ENCODE measurements around the gene CAPNS1.
"Not testable (repeated sequence)": the region's sequence is repeated elsewhere in the genome, so short reads cannot be mapped to it uniquely, and the experiment has no call there.

The CAPNS1 gene

DNA sequence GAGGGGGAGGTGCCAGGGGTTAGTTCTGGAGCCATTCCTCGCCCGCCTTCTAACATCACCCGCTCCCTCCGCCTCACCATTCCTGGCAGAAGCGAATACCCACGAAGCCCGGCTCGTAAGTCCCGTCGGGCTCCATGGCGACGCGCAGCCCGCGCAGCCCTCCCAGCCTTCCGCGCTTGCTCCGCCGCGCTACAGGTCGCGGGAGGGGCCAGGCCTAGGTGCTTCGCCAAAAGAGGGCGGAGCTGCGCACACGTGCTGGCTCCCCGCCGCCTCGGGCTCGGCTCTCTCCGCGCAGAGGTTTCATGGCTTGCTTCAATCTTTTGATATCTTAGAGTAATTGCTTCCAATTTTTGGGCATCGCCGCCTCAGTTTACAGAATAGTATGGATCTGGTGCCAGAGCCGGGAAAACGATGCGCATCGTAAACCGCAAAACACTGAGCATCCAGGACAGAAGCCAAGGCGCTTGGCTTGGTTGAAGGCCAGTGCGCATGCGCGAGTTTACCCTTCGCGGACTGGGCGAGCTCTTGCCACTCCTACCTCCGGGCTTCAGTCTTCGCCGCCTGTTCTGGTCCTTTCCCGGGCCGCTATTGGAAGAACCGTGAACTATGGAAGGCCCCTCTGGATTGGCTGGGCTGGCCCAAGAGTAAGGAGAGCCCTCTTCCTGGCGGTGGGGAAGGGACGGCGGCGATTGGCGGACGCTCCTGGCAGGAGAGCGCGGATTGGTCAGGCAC lies 25.0 kb upstream of the CAPNS1 start, which contains the start of gene POLR2I:
TSS of gene POLR2I (minus strand) at position 155 of the 732 bp plus-strand sequence. CDS start at position 136, 19 bp downstream.
- DNase-seq (ENCODE audit: low read depth) = peak; percentile 97

DNA sequence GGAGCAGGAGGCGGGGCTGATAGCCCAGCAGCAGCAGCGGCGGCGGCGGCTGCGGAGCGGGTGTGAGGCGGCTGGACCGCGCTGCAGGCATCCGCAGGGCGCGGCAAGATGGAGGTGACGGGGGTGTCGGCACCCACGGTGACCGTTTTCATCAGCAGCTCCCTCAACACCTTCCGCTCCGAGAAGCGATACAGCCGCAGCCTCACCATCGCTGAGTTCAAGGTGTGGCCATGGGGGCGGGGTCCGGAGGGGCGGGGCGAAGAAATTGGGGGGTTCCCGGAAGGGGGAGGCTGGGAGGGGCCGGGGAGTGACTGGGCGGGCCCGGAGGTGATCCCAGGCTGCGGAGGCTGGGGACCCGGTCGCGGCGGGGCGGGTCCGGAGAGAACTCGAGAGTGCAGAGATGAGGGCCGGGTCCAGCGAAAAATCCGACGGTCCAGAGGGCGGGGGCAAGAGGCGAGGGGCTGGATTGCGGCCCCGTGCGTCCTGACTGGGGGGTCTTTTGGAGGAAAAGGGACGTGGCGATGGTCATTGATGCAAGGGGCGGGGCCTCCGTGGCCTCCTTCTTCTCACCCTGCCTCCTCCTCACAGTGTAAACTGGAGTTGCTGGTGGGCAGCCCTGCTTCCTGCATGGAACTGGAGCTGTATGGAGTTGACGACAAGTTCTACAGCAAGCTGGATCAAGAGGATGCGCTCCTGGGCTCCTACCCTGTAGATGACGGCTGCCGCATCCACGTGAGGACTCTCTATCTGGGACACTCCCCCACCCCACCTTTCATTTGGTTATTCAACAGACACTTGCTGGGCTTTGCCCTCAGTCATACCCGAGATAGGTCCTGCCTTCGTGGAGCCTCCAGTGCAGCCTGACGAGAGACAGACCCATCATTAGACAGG lies 24.2 kb upstream of the CAPNS1 start, which contains the start of gene TBCB:
TSS of gene TBCB (plus strand) at position 16 of the 891 bp plus-strand sequence. CDS start at position 109, 93 bp downstream.
- DNase-seq (ENCODE audit: low read depth) = peak; percentile 86

DNA sequence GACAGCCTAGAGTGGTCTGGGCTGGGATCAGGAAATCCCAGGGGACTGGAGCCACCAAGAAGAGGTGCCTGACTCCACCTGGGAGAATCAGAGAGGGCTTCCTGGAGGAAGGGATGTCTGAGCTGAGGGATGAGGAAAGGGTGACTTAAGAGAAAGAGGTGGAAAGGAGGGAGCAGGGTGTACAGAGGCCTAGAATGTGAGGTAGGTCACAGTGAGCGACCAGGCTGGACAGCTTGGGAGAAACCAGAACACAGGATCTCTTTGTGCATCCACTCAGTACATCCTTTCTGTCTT lies 23.6 kb upstream of the CAPNS1 start:
- DNase-seq (ENCODE audit: low read depth) = no peak

DNA sequence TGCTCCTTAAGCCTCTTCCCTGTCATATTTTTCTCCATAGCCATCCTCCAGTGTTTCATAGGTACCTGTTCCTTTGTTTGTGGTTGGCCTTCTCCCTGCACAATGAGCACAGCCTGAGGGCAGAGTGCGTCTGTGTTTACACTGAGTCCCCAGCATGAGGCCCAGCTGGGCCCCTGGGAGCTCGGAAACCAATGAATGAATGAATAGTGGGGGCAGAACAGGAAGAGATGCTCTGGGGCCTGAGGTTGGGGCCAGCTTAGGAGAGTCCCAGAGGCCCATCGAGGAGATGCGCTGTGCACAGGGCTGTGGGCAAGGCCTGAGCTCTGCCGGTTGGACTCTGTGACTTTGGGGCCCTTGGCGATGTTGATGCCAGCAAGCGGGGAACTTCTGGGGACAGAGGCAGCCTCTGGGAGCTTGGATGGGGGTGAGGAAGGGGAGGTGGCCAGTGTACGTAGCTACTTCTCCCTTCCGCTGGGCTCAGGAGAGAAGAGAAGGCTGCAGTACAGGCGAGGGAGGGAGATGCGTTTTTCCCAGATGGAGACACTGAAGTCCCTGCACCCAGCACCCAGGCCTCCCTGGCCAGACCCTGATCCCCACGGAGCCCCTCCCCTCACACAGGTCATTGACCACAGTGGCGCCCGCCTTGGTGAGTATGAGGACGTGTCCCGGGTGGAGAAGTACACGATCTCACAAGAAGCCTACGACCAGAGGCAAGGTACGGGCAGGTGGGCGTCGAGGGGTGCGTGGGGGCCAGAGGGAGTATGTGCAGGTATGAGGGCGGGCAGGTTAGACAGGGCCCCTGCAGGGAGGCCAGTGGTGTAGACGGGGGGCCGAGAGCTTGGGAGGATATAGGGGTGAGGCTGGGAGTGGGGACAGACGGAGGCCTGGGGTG lies 19.5 kb upstream of the CAPNS1 start:
- no peak for DNase-seq (ENCODE audit: low read depth)

DNA sequence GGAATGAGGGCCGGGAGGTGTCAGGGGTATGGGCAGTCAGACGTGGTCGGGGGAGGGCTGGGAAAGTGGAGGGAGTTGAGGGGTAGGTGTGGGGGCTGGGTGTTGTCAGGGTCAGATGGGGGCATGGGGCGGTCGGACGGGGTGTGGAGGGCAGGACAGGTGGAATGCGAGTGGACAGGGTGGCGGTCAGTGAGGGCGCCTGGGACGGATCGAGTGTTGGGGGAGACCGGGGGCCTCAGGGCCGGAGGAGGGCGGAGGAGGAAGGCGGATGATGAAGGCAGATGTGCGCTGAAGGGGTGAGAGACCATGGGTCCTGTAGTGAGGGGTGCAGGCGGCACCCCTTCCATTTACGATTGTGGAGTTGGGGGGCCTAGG lies 18.9 kb upstream of the CAPNS1 start:
- no peak for DNase-seq (ENCODE audit: low read depth)

DNA sequence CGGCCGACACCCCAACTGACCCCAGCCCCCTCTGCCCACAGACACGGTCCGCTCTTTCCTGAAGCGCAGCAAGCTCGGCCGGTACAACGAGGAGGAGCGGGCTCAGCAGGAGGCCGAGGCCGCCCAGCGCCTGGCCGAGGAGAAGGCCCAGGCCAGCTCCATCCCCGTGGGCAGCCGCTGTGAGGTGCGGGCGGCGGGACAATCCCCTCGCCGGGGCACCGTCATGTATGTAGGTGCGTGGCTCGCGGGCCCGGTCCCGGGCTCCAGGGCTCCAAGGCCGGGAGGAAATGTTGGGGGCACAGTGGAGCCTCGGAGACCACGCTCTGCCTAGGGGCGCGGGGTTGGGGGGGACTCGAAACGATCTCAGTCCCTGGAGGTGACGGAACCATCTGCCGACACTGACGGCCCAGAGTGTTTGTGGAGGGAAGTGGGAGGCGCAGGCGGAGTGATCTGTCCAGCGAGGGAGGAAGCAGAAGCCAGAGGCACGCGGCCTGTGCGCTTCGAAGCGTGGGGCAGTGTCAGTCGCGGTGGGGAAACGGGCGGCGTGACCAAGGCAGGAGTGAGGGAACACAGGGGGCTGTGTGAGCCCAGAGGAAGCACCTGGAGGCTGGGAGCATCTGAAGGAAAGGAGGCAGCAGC lies 18.3 kb upstream of the CAPNS1 start:
- DNase-seq (ENCODE audit: low read depth) = no peak

DNA sequence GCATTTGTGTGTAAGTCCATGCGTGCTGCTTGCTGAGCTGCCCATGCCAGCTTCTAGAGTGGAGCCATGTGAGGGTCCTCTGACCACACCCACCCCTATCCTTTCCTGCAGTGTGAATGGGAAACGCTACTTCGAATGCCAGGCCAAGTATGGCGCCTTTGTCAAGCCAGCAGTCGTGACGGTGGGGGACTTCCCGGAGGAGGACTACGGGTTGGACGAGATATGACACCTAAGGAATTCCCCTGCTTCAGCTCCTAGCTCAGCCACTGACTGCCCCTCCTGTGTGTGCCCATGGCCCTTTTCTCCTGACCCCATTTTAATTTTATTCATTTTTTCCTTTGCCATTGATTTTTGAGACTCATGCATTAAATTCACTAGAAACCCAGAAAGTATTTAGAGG lies 14.3 kb upstream of the CAPNS1 start:
- DNase-seq (ENCODE audit: low read depth) = no peak

DNA sequence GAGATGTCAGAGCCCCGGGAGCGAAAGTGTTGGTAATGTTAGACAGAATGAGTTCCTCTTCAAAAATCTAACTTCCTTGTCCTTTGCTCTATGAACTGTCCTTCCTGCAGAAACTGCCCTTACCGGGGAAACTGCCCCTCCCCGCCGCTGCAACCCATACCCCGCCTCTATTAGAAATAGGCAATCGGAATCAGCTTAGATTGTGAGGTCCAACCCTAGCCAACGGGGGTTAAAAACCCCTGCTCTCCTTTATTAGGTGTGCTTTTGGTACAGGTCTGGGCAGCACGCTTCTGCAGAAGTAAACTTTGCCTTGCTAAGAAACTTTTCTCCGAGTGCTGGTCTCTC lies 11.5 kb upstream of the CAPNS1 start:
- DNase-seq (ENCODE audit: low read depth) = no peak

DNA sequence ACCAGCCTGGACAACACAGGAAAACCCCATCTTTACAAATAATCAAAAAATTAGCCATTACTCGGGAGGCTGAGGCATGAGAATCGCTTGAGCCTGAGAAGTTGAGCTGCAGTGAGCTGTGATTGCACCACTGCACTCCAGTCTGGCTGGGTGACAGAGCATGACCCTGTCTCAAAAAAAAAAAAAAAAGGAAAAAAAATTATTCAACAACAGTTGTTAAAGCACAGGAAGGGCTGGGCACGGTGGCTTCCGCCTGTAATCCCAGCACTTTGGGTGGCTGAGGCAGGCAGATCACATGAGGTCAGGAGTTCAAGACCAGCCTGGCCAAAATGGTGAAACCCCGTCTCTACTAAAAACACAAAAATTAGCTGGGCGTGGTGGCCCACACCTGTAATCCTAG lies 8.6 kb upstream of the CAPNS1 start:
- not testable (repeated sequence) for DNase-seq (ENCODE audit: low read depth)

DNA sequence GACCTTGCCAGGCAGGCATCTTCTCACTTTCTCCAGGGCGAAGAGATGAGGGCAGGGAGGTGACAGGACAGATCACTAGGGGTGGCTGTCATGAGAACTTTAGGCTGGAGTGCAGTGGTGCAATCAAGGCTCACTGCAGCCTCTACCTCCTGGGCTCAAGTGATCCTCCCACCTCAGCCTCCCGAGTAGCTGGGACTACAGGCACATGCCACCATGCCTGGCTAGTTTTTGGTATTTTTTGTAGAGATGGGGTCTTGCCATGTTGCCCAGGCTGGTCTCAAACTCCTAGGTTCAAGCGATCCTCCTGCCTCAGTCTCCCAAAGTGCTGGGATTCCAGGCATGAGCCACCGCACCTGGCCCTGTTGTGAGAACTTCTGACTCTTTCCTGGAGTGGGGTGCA lies 5.0 kb upstream of the CAPNS1 start:
- DNase-seq (ENCODE audit: low read depth) = not testable (repeated sequence)

DNA sequence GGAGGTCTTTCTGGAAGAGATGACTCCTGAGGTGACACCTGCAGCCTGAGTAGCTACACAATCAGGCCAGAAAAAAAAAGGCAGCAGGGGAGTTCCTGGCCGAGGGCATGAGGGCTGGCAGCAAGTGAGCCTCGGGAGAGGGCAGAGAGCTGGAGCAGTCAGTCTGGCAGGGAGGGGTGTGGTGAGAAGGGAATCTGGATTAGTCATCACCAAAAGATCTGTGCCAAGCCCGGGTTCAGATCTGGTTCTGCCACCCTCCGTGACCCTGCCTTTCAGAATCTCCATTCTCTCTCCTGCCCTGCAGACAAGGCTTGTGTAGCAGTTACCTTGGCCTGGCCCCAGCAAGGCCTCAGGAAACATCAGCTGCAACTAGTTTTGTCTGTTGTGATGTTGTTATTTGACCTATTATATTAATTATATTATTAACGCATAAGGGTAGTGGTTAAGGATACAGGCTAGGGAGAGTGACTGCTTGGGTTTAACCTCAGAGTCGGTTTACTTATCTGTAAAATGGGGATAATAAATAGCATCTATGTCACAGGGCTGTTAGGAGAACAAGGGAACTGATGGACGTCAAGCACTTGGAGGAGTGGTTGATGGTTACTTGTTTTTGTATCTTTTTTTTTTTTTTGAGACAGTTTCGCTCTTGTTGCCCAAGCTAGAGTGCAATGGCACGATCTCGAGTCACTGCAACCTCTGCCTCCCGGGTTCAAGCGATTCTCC lies 2.7 kb upstream of the CAPNS1 start:
- no peak for DNase-seq (ENCODE audit: low read depth)

DNA sequence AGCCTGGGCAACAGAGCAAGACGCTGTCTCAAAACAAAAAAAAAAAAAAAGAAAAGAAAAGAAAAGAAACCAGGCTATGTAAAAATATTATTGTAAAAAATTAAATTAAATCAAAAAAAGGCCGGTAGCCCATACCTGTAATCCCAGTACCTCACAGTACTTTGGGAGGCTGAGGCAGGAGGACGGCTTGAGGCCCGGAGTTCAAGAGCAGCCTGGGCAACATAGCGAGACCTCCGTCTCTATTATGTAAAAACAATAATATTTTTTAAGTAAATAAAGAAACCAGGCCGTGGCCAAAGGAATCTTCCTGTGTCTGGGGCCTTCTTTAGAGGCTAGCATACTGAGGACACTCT lies 770 bp upstream of the CAPNS1 start:
- DNase-seq (ENCODE audit: low read depth) = no peak

DNA sequence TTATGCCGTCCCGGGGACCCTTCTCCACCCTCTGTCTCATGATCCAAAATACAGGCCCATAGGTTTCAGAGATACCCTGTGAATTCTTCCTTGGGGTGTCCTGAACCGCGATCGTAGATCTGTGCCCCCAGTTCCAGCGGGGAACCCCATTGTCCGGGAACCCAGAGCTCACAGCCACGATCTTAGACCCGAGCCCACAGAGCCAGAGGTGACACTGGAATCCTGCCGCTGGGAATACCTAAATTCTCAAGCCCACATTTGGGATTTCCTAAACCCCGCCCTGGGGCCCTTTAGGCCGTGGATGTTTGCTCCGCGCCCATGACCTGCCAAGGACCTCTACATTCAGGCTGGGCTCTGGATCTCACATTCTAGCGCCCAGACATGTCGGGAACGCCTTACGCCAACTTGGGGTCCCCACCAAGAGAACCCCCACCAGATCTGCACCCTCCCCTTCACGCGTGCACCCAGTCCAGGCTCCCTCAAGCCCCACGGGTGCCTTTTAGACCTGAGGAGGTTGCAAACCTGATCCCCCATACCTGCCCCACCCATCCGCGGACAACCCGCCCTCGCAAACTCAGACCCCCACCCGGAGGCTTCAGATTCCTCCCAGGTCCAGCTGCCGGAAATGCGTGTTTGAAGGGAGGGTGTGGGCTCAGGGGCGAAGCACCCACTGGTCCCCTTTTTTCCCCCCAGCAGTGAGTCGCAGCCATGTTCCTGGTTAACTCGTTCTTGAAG lies 605 bp downstream of the CAPNS1 start:
- peak; percentile 8 for DNase-seq (ENCODE audit: low read depth)

DNA sequence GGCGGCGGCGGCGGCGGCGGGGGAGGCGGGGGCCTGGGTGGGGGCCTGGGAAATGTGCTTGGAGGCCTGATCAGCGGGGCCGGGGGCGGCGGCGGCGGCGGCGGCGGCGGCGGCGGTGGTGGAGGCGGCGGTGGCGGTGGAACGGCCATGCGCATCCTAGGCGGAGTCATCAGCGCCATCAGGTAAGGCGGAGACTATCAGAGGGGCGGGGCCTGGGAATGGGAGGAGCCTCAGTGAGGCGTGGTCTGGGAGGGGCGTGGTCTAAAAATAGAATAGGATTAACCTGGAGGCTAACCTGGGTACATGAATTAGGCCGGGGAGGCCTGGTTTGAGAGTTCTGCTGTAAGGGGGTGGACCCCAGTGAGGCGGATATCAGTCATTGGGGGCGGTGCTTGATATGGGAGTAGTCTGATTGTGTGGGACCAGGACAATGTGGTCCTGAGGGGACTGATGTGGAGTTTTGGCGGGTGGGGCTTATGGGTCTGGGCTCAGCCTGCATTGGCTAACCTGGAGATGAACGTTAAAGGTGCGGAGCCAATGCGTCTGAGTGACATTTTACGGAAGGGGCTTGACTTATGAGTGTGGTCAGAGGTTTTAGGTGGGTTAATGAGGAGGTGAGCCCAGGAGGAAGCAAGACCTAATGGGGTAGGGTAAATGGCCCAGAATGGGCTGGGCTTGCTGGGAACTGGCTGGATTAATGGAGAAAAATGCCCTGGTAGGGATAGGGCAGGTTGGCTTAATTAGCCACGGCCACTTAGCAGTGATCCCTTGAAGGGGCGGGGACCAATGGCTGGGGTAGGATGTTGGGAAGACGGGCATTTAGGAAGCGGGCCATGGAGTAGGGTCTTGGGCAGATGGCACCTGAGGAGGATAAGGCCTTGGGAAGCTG lies 1.4 kb downstream of the CAPNS1 start:
- peak; percentile 83 for DNase-seq (ENCODE audit: low read depth)

DNA sequence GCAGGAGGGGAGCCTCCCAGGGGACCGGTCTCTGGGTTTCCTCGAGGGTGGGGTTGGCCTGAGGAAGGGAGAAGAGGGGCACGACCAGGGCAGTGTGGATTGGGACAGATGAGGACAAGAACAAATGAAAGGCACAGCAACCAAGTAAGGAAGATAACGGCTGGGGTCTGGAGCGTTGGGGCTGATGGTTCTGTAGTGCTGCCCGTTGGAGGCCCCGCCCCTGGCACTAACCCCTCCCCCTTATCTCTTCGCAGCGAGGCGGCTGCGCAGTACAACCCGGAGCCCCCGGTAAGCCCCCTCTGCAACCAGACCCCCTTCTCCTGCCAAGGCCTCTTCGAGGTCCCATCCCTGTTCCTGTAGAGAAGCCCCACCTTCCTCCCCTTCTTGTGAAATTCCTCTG lies 2.2 kb downstream of the CAPNS1 start:
- no peak for DNase-seq (ENCODE audit: low read depth)

DNA sequence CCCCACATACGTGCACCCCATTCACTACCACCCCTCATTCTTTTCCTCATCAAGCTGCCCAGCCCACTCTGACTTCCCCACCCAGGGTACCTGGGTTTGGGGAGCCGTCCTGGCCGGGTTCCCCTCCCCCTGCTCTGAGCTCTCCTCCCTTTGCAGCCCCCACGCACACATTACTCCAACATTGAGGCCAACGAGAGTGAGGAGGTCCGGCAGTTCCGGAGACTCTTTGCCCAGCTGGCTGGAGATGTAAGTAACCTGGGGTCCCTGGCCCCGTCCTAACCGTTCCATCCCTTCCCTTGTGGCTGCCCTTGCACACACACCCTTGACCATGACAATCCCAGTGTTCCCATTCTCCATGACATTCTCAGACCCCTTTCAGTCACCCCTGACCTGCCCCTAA lies 2.6 kb downstream of the CAPNS1 start:
- no peak for DNase-seq (ENCODE audit: low read depth)

DNA sequence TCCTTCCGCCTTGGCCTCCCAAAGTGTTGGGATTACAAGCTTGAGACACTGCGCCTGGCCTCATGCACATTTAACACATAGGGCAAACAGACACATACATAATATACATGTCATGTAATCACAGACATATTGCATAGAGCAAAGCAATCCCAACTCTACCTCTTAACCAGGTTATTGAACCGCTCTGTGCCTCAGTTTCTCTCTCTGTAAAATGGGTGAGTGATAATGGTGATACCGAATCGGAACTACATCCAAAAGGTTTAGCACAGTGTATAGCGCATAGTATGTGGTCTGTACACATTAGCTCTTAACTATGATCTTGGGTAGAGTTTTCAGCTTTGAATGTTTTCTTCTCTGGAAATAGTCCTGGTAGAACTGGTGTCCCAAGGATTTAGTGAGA lies 4.8 kb downstream of the CAPNS1 start:
- no peak for DNase-seq (ENCODE audit: low read depth)

DNA sequence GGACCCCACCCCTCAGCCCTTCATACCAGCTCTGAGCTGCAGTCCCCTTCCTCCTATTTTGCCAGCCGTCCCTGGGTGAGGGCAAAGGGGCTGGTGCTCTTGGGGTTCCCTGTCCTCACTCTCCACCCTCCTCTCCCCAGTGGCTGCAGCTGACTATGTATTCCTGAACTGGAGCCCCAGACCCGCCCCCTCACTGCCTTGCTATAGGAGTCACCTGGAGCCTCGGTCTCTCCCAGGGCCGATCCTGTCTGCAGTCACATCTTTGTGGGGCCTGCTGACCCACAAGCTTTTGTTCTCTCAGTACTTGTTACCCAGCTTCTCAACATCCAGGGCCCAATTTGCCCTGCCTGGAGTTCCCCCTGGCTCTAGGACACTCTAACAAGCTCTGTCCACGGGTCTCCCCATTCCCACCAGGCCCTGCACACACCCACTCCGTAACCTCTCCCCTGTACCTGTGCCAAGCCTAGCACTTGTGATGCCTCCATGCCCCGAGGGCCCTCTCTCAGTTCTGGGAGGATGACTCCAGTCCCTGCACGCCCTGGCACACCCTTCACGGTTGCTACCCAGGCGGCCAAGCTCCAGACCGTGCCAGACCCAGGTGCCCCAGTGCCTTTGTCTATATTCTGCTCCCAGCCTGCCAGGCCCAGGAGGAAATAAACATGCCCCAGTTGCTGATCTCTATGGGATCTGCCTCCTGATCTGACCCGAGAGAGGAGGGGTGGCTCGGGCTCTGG lies 10.0 kb downstream of the CAPNS1 start:
- DNase-seq (ENCODE audit: low read depth) = no peak

DNA sequence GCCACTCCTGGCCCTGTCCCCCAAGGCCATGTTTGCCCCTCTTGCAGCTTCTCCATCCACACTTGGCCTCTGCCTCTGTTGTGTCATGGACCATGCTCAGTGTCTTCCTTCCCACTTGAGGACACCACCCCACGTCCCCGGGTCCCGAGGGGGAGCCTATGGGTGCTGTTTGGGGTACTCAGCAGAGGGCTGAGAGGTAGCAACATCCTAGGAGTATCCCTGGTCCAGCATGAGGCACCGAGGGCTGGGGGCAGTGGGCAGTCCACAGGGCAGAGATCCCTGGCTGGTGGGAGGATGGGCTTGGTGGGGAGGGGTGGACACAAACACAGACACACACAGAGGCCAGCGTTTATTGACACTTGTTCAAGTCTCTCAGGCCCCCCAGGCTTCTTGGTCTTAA lies 10.7 kb downstream of the CAPNS1 start:
- no peak for DNase-seq (ENCODE audit: low read depth)
